Colonic mucosa (tissue), 4 donors: ENCODE results near the gene SND1. TPM values are rescaled to one million over a fixed set of nuclear protein-coding genes. Genes with fewer than 3 reads are reported as not detected.

Source experiments
- DNase-seq: peaks from one replicate; pipeline ENCODE4 v3.0.0-alpha.2; 2020
- H3K27ac ChIP-seq: fragments of 200-600 bp; one replicate; pipeline ENCODE4 v1.8.0; 2021
- H3K27me3 ChIP-seq: fragments of 200-600 bp; one replicate; pipeline ENCODE4 v1.8.0; 2021
- H3K36me3 ChIP-seq: fragments of 200-600 bp; one replicate; pipeline ENCODE4 v1.8.0; 2021
- H3K4me1 ChIP-seq: fragments of 200-600 bp; one replicate; pipeline ENCODE4 v1.8.0; 2021; ENCODE audit warnings: mild to moderate bottlenecking
- H3K4me3 ChIP-seq: fragments of 200-600 bp; one replicate; pipeline ENCODE4 v1.8.0; 2021
- H3K9ac ChIP-seq, 2 donors: one replicate each; pipeline ENCODE4 v1.7.0; 2013; ENCODE audit warnings: control low read depth in 2 of 2, low read depth in 2 of 2, low read length in 2 of 2
- H3K9me3 ChIP-seq: fragments of 200-600 bp; one replicate; pipeline ENCODE4 v1.8.0; 2021
- CTCF ChIP-seq: fragments of 200-600 bp; IDR thresholded peaks from one replicate; pipeline ENCODE4 v1.8.0; 2022; ENCODE audit warnings: antibody characterized with exemption, mild to moderate bottlenecking
- intact Hi-C: fragments of 100-400 bp; cut with DNase I; formaldehyde crosslinking; loops from one replicate; pipeline ENCODE4 v1.14.1; 2022
- total RNA-seq, 2 donors: library from RNA; stranded (reverse); fragmentation: NEBNext Ultra II Directional in 1 of 2; extraction: Animal tissue kit (Norgen Biotek cat#: 25700) in 1 of 2; gene quantifications; one replicate each; pipeline ENCODE4 v1.2.1, GENCODE V29; 2021
- donor health status: healthy.
- donor health status: DM: no; HTN: no; CAD: no.
- donor health status: DM: no; HTN: no; CAD: no.

SND1 gene
- total RNA-seq, 2 donors from 2014 or later: 134 to 163 TPM

DNA sequence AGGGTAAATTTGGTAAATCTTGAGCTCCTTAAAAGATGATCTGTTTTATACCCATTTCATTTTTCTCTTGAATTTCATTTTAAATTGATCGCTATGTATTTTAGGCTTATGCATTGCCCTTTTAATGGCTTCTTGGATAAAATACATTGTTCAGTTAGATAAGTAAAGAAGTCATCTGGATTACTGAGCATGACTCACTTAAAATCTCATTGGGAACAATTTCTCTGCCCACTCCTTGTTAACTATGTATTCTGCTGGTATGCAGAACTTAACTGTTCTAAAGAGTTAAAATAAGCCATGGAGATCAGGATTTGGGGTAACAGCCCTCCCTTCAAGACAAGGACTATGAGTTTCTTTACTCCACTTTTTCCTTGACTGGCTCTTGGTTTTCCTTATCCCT, 134.2 kb downstream of the SND1 start:
- Histone ChIP-seq H3K36me3 (no peaks in the 10 kb centered on the region), H3K4me3 (no peak overlapping the region), H3K27ac (no peak overlapping the region), H3K9ac (no peak overlapping the region), H3K9me3 (no peaks in the 10 kb centered on the region), H3K4me1 (no peaks in the 10 kb centered on the region), H3K27me3 (no peaks in the 10 kb centered on the region)
- DNase-seq: no peak
- intact Hi-C loops: no loop called here
- TF ChIP-seq CTCF: no peak

DNA sequence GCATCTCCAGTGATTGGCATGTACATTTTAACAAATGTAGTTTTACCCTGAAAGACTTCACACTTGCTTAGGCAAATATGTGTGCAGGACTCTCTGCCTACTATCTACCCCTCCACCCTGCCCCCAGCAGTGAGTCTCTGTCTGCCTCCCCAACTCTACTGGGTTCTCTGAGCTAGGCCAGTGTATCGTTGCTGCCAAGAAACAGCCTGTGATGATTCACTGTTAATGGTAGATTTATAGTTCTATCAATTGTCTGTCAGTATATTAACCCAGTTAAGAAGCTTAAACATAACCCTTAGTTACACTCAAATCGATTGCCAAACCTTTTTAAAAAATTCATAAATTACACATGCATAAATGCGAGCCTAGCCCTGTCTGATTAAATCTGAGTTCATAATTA, 137.0 kb downstream of the SND1 start:
- no peaks in the 10 kb centered on the region for H3K9me3 ChIP-seq

DNA sequence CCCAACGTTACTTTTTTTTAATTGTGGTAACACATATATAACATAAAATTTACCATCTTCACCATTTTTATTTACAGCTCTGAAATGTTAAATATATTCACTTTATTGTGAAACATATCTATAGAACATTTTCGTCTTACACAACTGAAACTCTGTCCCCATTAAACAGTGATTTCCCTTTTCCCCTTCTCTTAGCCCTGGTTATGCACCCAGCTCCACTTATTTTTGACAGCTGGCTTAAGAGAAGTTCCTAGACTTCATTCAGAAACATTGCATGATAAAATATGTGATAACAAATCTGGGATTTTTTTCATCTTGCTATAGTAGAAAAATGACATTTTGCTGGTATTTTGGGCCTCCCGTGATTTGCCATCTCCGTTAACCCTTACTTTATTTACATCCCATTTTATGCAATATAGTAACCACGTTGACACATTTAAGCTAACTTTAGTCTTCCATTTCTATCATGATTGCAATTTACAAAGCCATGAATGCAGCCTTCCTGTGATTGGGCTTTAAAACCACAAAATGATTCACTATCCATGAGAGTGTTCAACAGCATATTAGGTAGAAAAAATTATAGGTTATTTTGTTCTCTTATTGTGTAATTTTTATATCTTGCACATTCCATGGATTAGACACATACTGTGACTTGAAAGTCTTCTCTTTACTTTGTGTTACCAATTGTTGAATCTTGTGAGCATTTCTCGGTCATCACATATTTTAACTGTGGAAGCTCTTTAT, 139.6 kb downstream of the SND1 start:
- Histone ChIP-seq H3K36me3 (no peaks in the 10 kb centered on the region), H3K4me1 (no peaks in the 10 kb centered on the region), H3K4me3 (no peak overlapping the region), H3K9me3 (no peaks in the 10 kb centered on the region), H3K27ac (no peak overlapping the region), H3K9ac (no peak overlapping the region), H3K27me3 (no peaks in the 10 kb centered on the region)
- no peak for DNase-seq
- intact Hi-C loops: no loop called here
- TF ChIP-seq CTCF: no peak

More for the DNA sequence above, 137.0 kb downstream of the SND1 start:
- Histone ChIP-seq H3K4me1 (no peaks in the 10 kb centered on the region), H3K27me3 (no peaks in the 10 kb centered on the region), H3K9ac (no peak overlapping the region), H3K4me3 (no peak overlapping the region), H3K36me3 (no peaks in the 10 kb centered on the region), H3K27ac (no peak overlapping the region)
- no peak for DNase-seq
- intact Hi-C loops: no loop called here
- TF ChIP-seq CTCF: no peak

DNA sequence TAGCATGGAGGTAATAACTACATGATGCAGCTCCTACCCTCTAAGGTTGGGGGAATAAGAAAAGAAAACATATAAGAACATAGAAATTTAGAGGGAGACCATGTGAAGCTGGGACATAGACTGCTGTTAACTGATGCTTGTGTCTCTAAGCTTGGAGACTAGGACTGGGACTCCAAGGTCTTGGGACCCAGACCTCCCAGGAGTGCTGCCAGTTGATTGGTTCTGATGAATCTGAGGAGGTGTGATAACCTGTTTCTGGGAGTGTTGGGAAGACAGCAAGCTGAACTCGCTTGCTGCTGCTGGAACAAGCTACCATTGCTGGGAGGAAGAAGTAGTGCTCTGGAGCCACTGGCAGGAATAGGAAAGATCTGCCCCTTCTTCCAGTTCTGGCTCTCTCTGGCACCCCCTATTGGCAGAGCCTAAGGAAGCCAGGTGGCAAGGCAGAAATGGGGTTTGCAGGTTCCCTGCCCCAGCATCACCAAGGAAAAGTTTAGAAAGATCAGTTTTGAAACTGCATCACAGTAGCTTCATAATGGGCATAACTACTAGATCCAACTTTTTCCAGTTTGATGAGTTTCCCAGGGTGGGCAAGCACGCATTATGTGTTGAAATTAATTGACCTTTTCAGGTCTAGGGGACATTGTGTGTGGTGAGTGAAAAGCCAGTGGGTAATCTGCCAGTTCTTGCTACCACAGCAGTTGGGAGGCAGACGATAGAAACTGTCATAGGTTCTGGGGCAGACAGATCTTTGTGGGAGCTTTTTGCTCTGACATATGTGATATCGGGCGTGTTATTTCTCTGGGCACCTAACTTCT, 140.7 kb downstream of the SND1 start:
- no peaks in the 10 kb centered on the region for H3K36me3 ChIP-seq
- peak; percentile 60 for DNase-seq

DNA sequence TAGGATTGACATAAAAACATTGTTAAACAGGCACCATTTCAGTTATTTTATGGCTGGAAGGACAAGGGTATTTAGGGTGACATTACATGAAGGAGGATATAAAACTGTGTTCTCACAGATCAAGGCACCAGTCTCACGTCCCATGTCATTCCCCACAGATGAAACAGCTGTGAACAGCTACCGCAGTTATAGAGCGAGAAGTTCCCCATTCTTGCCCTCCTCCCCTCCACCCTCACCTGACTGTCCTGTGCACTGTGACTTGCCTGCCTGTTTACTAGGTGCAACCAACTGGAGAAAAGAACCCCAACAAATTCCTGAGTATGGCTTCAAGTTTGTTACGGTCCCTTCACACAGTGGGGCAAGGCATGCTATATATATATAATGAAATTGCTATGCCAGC, 141.6 kb downstream of the SND1 start:
- H3K4me3 ChIP-seq: no peak overlapping the region
- no peak for DNase-seq
- no peak overlapping the region for H3K9ac ChIP-seq
- no peaks in the 10 kb centered on the region for H3K4me1 ChIP-seq
- TF ChIP-seq CTCF: no peak
- H3K27ac ChIP-seq: no peak overlapping the region
- no peaks in the 10 kb centered on the region for H3K9me3 ChIP-seq
- no peaks in the 10 kb centered on the region for H3K36me3 ChIP-seq
- intact Hi-C loops: no loop called here
- H3K27me3 ChIP-seq: no peaks in the 10 kb centered on the region

More for the DNA sequence above, 140.7 kb downstream of the SND1 start:
- H3K9me3 ChIP-seq: no peaks in the 10 kb centered on the region
- H3K27ac ChIP-seq: no peak overlapping the region
- intact Hi-C loops: no loop called here
- TF ChIP-seq CTCF: peak; percentile 59
- H3K27me3 ChIP-seq: no peaks in the 10 kb centered on the region
- no peak overlapping the region for H3K4me3 ChIP-seq
- H3K4me1 ChIP-seq: no peaks in the 10 kb centered on the region
- H3K9ac ChIP-seq: no peak overlapping the region
